HG02840 (cell line): Measurements from ENCODE around the gene WDR27.

Experiments
- ATAC-seq: cut with Tn5 transposase; IDR thresholded peaks from one replicate; pipeline ENCODE4 v1.9.1; 2021; ENCODE audit warnings: mild to moderate bottlenecking, moderate library complexity, moderate number of reproducible peaks; ENCODE audit not compliant: unreplicated experiment, low FRiP score

Gene WDR27

DNA sequence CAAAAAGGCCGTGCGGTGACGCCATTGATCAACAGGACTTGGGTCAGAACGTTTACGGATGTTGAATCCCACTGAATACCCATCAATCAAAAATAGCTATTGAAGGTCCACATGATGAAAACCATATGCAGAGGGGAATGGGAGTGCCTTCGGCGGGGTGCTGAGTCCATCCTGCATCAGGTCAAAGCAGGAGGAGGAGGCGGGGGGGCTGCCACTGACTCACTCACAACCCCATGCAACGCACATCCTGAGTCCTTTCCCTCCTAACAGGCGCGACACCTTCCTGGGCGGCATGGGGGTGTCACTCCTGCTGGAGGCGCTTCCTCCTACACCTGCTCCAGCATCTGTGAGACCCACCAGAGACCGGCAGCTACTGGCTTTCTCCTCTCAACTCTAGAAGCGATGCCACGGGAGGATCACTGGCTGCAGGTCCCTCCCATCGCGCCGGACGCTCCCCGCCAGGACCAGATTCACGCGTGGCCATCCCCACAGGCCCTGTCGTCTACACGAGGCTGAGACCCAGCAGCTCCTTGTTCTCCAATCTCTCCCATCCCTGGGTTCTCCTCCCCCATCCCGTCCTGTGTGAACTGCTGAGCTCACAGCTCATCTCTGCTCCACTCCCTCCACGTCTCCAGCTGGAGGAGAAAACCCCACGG is 277.6 kb downstream of the WDR27 start:
- no peak for ATAC-seq

DNA sequence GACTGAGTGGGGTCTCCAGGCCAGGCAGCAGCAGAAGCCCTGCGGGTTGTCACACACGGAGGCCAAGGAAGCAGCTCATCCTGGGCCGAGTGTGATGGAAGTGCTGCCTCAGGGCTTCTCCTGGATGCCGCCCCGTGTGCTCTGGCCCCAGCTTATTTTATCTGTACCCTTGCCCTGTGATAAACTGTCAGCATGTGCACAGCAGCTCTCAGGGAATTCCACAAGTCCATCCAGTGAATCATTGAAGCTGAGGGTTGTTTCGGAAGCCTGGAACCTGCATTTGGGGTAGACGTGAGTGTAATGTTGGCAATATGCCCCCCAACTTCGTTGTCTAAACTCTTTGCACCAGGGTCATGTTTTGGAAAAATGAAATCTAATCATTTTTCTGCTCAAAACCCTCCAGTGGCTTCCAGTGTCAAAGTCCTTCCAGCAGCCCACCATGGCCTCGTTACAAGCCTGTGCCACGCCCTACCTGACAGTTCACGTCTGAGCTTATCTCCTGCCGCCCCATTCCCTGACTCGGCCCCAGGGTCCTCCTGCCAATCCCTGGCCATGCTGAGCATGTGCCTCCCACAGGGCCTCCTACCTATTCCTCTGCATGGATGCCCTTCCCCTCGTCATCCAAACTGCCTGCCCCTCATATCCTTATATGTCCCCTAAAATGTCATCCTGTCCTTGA is 280.1 kb downstream of the WDR27 start:
- no peak for ATAC-seq

DNA sequence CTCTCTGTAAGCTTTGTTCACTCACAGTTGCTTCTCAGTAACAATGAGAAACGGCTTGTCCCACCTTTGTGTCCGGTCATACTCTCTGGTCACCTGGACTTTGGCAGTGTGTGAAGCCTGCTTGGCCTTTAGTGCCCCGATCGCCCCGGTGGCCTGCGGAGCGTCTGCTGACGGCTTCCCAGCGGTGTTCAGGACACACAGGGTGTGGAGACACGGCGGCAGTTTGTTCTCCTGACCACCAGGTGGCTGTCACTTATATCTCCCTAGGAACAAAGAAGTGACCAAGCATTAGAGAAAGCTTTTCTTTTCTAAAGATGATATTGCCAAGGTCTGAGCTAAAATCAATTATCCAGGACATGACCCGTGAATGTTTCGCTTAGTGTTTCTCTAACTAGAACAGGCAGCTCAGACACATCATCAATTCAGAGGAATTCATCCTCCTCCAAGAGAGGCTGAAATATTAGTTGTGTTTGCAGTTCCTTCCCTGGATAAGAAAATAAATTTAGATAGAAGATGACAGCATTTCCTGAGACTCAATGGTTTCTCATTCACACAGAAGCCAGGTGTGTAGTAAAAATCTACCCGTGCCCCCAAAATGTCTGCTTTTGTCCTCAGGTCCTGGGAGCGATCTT is 280.8 kb downstream of the WDR27 start:
- ATAC-seq = no peak

DNA sequence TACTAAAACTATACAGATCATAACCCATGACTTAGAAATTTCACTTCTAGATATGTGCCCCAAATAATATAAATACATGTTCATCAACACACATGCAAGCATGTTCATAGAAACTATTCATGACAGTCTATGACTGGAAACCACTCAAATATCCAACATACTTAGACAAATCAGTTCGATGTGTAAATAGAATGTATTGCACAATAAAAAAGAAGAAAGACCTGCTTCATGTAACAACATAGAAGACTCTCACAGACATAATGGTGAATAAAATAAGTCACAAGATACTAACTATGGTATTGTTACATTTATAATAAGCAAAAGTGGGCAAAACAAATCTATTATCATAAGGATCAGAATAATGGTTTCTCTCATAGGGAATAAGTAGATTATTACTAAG is 284.7 kb downstream of the WDR27 start:
- ATAC-seq = no peak

DNA sequence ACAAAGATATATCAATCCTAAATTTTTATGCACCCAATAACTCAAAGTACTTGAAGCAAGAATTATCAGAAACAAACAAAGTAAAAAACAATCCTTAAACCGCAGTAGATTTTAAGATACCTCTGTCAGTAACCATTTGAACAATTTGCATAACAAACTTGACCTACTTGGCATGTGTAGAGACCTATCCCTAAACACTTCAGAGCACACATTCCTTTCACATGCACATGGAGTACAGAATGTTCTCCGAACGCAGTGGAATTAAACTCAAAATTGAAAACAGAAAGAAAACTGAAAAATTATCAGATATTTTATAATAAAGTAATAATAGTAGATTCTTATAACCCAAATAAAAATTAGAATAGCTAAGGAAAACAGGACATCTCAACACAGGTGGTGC is 285.6 kb downstream of the WDR27 start:
- no peak for ATAC-seq

DNA sequence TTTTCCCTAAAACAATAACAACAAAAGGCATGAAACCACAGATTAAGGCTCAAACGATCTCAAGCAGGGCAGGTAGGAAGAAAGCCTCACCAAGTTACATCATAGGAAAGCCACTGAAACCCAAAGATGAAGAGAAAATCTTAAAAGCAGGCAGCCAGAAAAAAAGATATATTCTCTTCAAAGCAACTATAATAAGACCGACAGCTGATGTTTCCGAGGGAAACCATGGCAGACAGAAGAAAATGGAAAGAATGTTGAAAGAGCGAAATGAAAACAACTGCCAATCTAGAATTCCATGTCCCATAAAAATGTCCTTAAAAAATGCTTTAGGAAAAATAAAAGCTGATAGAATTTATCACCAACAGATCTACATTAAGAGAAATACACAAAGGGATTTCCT is 286.6 kb downstream of the WDR27 start:
- ATAC-seq = no peak

DNA sequence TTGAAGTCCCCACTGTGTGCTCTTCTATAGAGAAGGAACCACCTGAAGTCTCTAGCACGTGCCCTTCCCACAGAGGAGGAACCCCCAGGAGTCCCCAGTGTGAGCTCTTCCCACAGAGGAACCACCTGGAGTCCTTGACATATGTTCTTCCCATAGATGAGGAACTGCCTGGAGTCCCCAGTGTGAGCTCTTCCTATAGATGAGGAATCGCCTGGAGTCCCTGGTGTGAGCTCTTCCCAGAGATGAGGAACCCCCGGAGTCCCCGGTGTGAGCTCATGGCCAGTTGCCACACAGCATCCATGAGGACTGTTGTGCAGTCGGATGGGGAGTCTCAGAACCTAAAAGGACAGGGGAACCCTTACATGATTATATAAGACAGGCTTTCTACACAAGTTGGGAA is 290.1 kb downstream of the WDR27 start:
- no peak for ATAC-seq

DNA sequence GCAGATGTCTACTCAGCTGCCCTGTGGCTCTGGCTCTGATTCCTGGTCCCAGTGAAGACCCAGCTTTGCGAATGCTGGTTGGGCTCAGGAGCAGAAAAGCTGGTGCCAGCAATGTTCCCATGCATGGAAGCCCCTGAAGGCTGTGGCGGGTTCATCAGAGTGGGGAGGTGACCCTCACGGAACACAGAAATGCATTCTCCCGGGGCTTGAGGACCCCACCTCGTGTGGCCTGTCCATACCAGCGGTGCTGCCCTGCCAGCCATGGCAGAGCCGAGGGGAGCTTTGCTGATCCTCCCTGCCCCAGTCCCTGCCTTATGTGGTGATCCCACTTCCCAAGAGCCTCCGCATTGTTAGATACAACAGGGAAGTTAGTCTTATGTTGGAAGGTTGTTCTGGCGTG is 290.5 kb downstream of the WDR27 start:
- no peak for ATAC-seq

DNA sequence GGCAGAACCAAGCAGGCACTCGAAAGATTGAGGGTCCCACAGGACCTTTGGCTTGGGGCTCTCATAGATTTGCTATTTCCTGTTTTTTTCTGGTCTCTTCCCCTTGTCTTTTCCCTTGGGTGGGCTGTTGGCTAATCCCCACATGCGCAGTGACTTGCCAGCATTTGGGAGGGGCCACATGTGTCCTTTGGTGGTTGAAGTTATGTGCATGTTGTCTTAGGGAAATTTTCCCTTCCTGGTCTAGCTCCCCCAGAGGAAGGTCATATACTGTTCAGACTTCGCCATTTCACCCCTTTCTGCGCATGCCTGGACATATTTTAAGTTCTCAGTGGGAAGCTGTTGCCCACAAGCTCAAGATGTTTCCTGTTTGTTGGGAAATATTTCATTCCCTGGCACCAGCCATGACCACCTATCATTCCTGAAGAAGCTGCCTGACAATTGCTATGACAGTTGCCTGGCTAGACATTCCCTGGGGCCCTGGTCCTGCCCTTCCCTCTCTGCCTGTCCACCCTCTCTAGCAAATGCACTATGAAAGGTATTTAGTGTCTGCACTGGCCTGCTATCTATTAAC is 292.0 kb downstream of the WDR27 start:
- ATAC-seq = no peak

DNA sequence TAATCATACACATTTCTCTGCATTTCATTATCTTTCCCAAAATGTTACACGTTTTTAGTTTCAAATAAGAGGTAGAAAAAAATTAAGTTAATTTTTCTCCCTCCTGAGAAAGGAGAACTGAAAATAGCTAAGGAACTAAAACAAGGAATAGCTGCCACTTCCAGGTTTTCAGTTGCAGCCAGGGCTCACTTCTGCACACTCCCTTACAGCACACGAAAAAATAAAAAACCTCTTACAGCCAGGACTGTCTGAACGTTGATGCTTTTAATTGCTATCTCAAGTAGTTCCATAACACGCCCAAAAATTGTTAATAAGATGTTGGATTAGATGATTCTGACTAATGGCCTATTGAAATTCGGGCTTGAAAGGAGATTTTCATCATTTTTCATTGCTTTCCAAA is 294.5 kb downstream of the WDR27 start:
- no peak for ATAC-seq
